Neuronal stem cell (in vitro differentiated cells): ENCODE measurements around the gene TBC1D4.

Experiments used
- DNase-seq: peaks from one replicate; pipeline ENCODE4 v3.0.0-alpha.2; 2013; ENCODE audit warnings: low spot score
- H2AFZ ChIP-seq: one replicate; pipeline ENCODE4 v1.6.1; 2013; ENCODE audit warnings: mild to moderate bottlenecking, low read length, inconsistent platforms
- H2AK5ac ChIP-seq: 2 replicates; pipeline ENCODE4 v1.6.1; 2013; ENCODE audit warnings: low read depth, mild to moderate bottlenecking, inconsistent platforms, low read length, moderate library complexity, mixed read lengths
- H2BK120ac ChIP-seq: 2 replicates; pipeline ENCODE4 v1.6.1; 2013; ENCODE audit warnings: low read depth, mild to moderate bottlenecking, inconsistent platforms, low read length, moderate library complexity, mixed read lengths
- H2BK12ac ChIP-seq: one replicate; pipeline ENCODE4 v1.6.1; 2013; ENCODE audit warnings: low read length, inconsistent platforms
- H2BK15ac ChIP-seq: 2 replicates; pipeline ENCODE4 v1.6.1; 2013; ENCODE audit warnings: mild to moderate bottlenecking, low read length, inconsistent platforms, mixed read lengths
- H2BK5ac ChIP-seq: one replicate; pipeline ENCODE4 v1.6.1; 2013; ENCODE audit warnings: inconsistent platforms, mild to moderate bottlenecking, low read length, moderate library complexity
- H3K14ac ChIP-seq: one replicate; pipeline ENCODE4 v1.6.1; 2013; ENCODE audit warnings: low read length, inconsistent platforms
- H3K18ac ChIP-seq: 2 replicates; pipeline ENCODE4 v1.6.1; 2013; ENCODE audit warnings: low read length, inconsistent platforms
- H3K23ac ChIP-seq: 2 replicates; pipeline ENCODE4 v1.6.1; 2013; ENCODE audit warnings: low read depth, mild to moderate bottlenecking, mixed read lengths, low read length, inconsistent platforms; ENCODE audit not compliant: poor library complexity
- H3K27ac ChIP-seq: replicated peaks from 3 replicates; pipeline ENCODE4 v1.5.1; 2013; ENCODE audit warnings: low read length, inconsistent platforms
- H3K27me3 ChIP-seq, 3 experiments: 2 replicates each; pipeline ENCODE4 v1.6.1; 2013; ENCODE audit warnings: low read length in 3 of 3, mild to moderate bottlenecking in 2 of 3, inconsistent platforms in 1 of 3, low read depth in 1 of 3, mixed read lengths in 1 of 3, moderate library complexity in 1 of 3; ENCODE audit not compliant: control insufficient read depth in 3 of 3, insufficient read depth in 3 of 3
- H3K36me3 ChIP-seq, 2 donors: replicated peaks in 1 of 2; 2 replicates each; pipeline ENCODE4 v1.6.1; 2013; ENCODE audit warnings: low read length in 2 of 2; ENCODE audit not compliant: control insufficient read depth in 2 of 2, insufficient read depth in 2 of 2
- H3K4ac ChIP-seq: 2 replicates; pipeline ENCODE4 v1.6.1; 2013; ENCODE audit warnings: inconsistent platforms, mild to moderate bottlenecking, low read length, moderate library complexity
- H3K4me1 ChIP-seq, 2 donors: 1 replicate in 1 of 2; 2 replicates in 1 of 2; pipeline ENCODE4 v1.6.1; 2013; ENCODE audit warnings: low read length in 2 of 2, low read depth in 1 of 2; ENCODE audit not compliant: control insufficient read depth in 2 of 2, insufficient read depth in 1 of 2
- H3K4me2 ChIP-seq: one replicate; pipeline ENCODE4 v1.6.1; 2013; ENCODE audit warnings: mild to moderate bottlenecking, low read length, inconsistent platforms; ENCODE audit not compliant: insufficient read depth, poor library complexity, severe bottlenecking
- H3K4me3 ChIP-seq, 2 donors: 2 replicates each; pipeline ENCODE4 v1.5.1; 2013; ENCODE audit warnings: low read length in 2 of 2, mild to moderate bottlenecking in 2 of 2, inconsistent platforms in 1 of 2, moderate library complexity in 1 of 2
- H3K79me1 ChIP-seq: one replicate; pipeline ENCODE4 v1.6.1; 2013; ENCODE audit warnings: low read depth, mild to moderate bottlenecking, inconsistent platforms, low read length, moderate library complexity
- H3K9ac ChIP-seq: one replicate; pipeline ENCODE4 v1.6.1; 2013; ENCODE audit warnings: mild to moderate bottlenecking, low read depth, low read length, inconsistent platforms; ENCODE audit not compliant: poor library complexity
- H3K9me3 ChIP-seq, 2 donors: replicated peaks in 1 of 2; 2 replicates each; pipeline versions ENCODE3 to v1.6.1; 2013; ENCODE audit warnings: low read length in 2 of 2, mild to moderate bottlenecking in 2 of 2, inconsistent platforms in 1 of 2, low read depth in 1 of 2, mixed read lengths in 1 of 2, moderate library complexity in 1 of 2; ENCODE audit not compliant: control insufficient read depth in 2 of 2, insufficient read depth in 1 of 2
- H4K8ac ChIP-seq: one replicate; pipeline ENCODE4 v1.6.1; 2013; ENCODE audit warnings: low read depth, mild to moderate bottlenecking, inconsistent platforms, low read length, moderate library complexity
- H4K91ac ChIP-seq: one replicate; pipeline ENCODE4 v1.6.1; 2013; ENCODE audit warnings: low read length, low read depth, mild to moderate bottlenecking, inconsistent platforms; ENCODE audit not compliant: poor library complexity
- WGBS, 2 donors: extraction: QIAGEN DNeasy Blood & Tissue Kit; methylation state at CpG; one replicate each; pipeline ENCODE4 v1.1.7; 2013; ENCODE audit warnings: missing lambda C conversion rate in 2 of 2, mixed read lengths in 1 of 2; ENCODE audit not compliant: insufficient read length in 2 of 2, insufficient replicate concordance in 1 of 2; ENCODE audit errors: extremely low coverage in 2 of 2; 5-methylcytosine and 5-hydroxymethylcytosine counted together

The TBC1D4 gene

DNA sequence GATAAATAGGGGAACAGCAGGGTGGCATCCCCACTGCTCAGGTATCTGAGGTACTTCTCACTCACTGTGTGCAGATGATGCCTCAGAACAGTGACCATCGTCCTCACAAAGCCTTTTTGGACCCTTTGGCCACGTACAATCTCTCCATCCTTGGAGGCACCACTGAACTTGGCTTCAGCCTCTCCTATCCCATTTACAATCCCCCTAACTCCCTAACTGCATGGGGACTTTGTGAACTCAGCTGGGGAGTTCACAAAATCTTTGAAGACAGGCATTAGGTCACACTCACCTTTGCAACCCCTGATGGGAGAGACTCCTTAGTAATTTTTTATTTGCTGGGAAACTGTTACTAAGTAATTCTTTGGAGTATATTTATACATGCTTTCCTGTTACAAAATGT is 60.8 kb downstream of the TBC1D4 start:
- no peaks in the 10 kb centered on the region for H3K36me3 ChIP-seq
- no peak overlapping the region for H2BK120ac ChIP-seq
- H3K23ac ChIP-seq = no peak overlapping the region
- DNase-seq = no peak
- whole genome bisulfite sequencing, 2 donors = no CpG with 5 or more reads among the region's 2 CpGs
- H3K4ac ChIP-seq = no peak overlapping the region
- no peaks in the 10 kb centered on the region for H3K27me3 ChIP-seq
- no peaks in the 10 kb centered on the region for H3K9me3 ChIP-seq
- H2AFZ ChIP-seq = no peak overlapping the region
- no peak overlapping the region for H2AK5ac ChIP-seq
- H2BK5ac ChIP-seq = no peak overlapping the region
- H3K4me2 ChIP-seq = no peak overlapping the region
- H4K91ac ChIP-seq = no peak overlapping the region
- no peak overlapping the region for H3K9ac ChIP-seq
- H3K79me1 ChIP-seq = no peaks in the 10 kb centered on the region
- H3K27ac ChIP-seq = no peak overlapping the region
- no peak overlapping the region for H3K18ac ChIP-seq
- no peak overlapping the region for H2BK15ac ChIP-seq
- no peak overlapping the region for H3K14ac ChIP-seq
- H2BK12ac ChIP-seq = no peak overlapping the region
- H4K8ac ChIP-seq = no peak overlapping the region
- H3K4me3 ChIP-seq = no peak overlapping the region
- peaks cover 10 to 14% of the 10 kb centered on the region in 2 donors for H3K4me1 ChIP-seq

DNA sequence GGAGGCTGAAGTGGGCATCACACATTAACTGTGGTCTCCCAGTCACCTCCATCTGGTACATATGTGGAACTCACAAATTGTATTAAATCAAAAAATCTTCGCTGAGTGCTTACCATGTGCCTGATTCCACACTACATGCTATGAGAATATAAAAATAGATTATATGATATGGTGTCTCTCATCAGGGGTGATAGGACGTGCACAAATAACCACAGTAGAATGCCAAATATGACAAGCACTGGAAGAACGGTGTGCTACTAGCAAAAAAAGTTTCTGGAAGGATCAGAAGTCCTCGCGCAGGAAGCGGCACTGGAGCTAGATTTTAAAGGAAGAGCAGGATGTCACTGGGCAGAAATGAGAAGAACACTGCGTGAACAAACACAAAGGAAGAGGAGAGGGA is 62.3 kb downstream of the TBC1D4 start:
- no peak overlapping the region for H3K27ac ChIP-seq
- H3K4me1 ChIP-seq = peaks cover 10 to 19% of the 10 kb centered on the region in 2 donors
- no peak overlapping the region for H2BK12ac ChIP-seq
- no peak overlapping the region for H3K9ac ChIP-seq
- H3K27me3 ChIP-seq = no peaks in the 10 kb centered on the region
- no peak overlapping the region for H4K8ac ChIP-seq
- H2BK15ac ChIP-seq = no peak overlapping the region
- no peak overlapping the region for H3K4me3 ChIP-seq
- DNase-seq = no peak
- no peak overlapping the region for H2AFZ ChIP-seq
- no peak overlapping the region for H2BK120ac ChIP-seq
- no peak overlapping the region for H3K4ac ChIP-seq
- H3K14ac ChIP-seq = no peak overlapping the region
- no peak overlapping the region for H3K23ac ChIP-seq
- H2AK5ac ChIP-seq = no peak overlapping the region
- no peaks in the 10 kb centered on the region for H3K9me3 ChIP-seq
- WGBS, 2 donors = no CpG with 5 or more reads among the region's 7 CpGs
- no peak overlapping the region for H3K4me2 ChIP-seq
- no peaks in the 10 kb centered on the region for H3K79me1 ChIP-seq
- H3K36me3 ChIP-seq = no peaks in the 10 kb centered on the region
- no peak overlapping the region for H3K18ac ChIP-seq
- H4K91ac ChIP-seq = no peak overlapping the region
- H2BK5ac ChIP-seq = no peak overlapping the region

GRCh38 chr13:75418997-75419396 is 63.0 kb downstream of the TBC1D4 start:
- no peak overlapping the region for H4K8ac ChIP-seq
- H2BK5ac ChIP-seq = no peak overlapping the region
- no peak overlapping the region for H3K23ac ChIP-seq
- no peak overlapping the region for H3K4ac ChIP-seq
- DNase-seq = no peak
- H2BK15ac ChIP-seq = no peak overlapping the region
- H3K14ac ChIP-seq = no peak overlapping the region
- H2AK5ac ChIP-seq = no peak overlapping the region
- no peak overlapping the region for H3K27ac ChIP-seq
- H3K18ac ChIP-seq = no peak overlapping the region
- H2BK12ac ChIP-seq = no peak overlapping the region
- H3K4me2 ChIP-seq = no peak overlapping the region
- no peak overlapping the region for H2AFZ ChIP-seq
- no peaks in the 10 kb centered on the region for H3K27me3 ChIP-seq
- no peaks in the 10 kb centered on the region for H3K79me1 ChIP-seq
- H3K36me3 ChIP-seq = no peaks in the 10 kb centered on the region
- no CpG with 5 or more reads among the region's 2 CpGs for WGBS, 2 donors
- H3K4me3 ChIP-seq = no peak overlapping the region
- H2BK120ac ChIP-seq = no peak overlapping the region
- H3K9me3 ChIP-seq = no peaks in the 10 kb centered on the region
- H3K4me1 ChIP-seq = peaks cover 10 to 19% of the 10 kb centered on the region in 2 donors
- no peak overlapping the region for H4K91ac ChIP-seq
- H3K9ac ChIP-seq = no peak overlapping the region

DNA sequence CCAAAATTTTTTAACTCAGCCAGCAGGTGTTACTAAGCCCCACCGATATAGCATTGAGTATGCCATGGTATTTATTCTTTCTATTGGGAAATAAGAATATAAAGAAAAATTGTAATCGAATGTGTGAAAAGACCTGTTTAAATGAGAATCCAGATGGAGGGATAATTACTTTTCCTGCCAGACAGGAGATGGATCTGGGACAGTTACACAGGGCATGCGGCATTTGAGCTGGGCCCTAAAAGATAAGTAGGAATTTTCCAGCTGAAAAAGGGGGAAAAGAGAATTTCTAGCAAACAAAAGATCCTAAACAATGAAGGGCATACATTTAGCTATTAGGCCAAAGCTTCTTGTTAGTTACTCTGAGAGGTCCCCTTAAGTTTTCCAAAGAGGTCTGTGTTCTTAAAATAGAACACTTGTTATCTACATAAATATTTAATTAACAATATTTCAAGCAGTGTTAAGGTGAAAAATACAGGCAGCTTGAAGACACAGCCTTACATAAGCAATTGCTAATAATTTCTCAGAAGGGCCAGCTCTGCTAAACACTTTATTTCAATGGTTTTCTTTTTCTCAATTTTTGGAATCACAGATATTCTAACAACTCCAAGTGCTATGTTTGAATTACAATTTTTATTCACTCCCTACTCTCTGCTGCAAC is 63.7 kb downstream of the TBC1D4 start:
- Histone ChIP-seq H3K4me3 (no peak overlapping the region), H2BK5ac (no peak overlapping the region), H2BK120ac (no peak overlapping the region), H4K91ac (no peak overlapping the region), H3K9me3 (no peaks in the 10 kb centered on the region), H3K14ac (no peak overlapping the region), H2BK12ac (no peak overlapping the region), H3K18ac (no peak overlapping the region), H3K4me2 (no peak overlapping the region), H3K4me1 (peaks cover 10 to 19% of the 10 kb centered on the region in 2 donors), H2AFZ (no peak overlapping the region), H3K27ac (no peak overlapping the region), H3K9ac (no peak overlapping the region), H3K27me3 (no peaks in the 10 kb centered on the region), H2BK15ac (no peak overlapping the region), H3K23ac (no peak overlapping the region), H3K4ac (no peak overlapping the region), H4K8ac (no peak overlapping the region), H3K79me1 (no peaks in the 10 kb centered on the region), H2AK5ac (no peak overlapping the region), H3K36me3 (no peaks in the 10 kb centered on the region)
- 100% methylated on average over 1 of the region's 3 CpGs; no CpG with 5 or more reads in 1 of the 2 donors for WGBS, 2 donors
- no peak for DNase-seq
